Right atrium auricular region (tissue), 2 donors: Measurements from ENCODE around the gene DGKD. TPM values are rescaled to one million over a fixed set of nuclear protein-coding genes. Genes with fewer than 3 reads are reported as not detected.
"Not testable (repeated sequence)": the region's sequence is repeated elsewhere in the genome, so short reads cannot be mapped to it uniquely, and the experiment has no call there.

Experiments used
- DNase-seq: peaks from one replicate; pipeline ENCODE4 v3.0.0-alpha.2; 2019; ENCODE audit warnings: low spot score
- H3K27ac ChIP-seq, 2 donors: fragments of 200-600 bp; sonication (generic); 1 replicate in 1 of 2; 2 replicates in 1 of 2; pipeline ENCODE4 v1.5.1; 2016 to 2019
- H3K27me3 ChIP-seq, 2 donors: fragments of 200-600 bp; sonication (generic); one replicate each; pipeline versions ENCODE4 v1.5.1 to v1.6.0; 2017 to 2019
- H3K36me3 ChIP-seq: fragments of 200-600 bp; sonication (generic); one replicate; pipeline ENCODE4 v1.5.1; 2016
- H3K4me1 ChIP-seq, 2 donors: fragments of 200-600 bp; sonication (generic); one replicate each; pipeline versions ENCODE4 v1.5.1 to v1.6.0; 2017 to 2019
- H3K4me3 ChIP-seq, 2 donors: fragments of 200-600 bp; sonication (generic); 1 replicate in 1 of 2; 2 replicates in 1 of 2; pipeline ENCODE4 v1.5.1; 2017 to 2019; ENCODE audit warnings: mild to moderate bottlenecking in 1 of 2, moderate library complexity in 1 of 2
- H3K9me3 ChIP-seq, 2 donors: fragments of 200-600 bp; sonication (generic); one replicate each; pipeline ENCODE4 v1.5.1; 2019
- total RNA-seq, 2 donors: library from RNA; depleted of rRNA; stranded (reverse); fragments of >200 nt; gene quantifications; one replicate each; pipeline ENCODE4 v1.1.0, GENCODE V29; 2016
- TF ChIP-seq, protein P1 (sequence below), 2 donors: fragments of 200-600 bp; sonication (generic); IDR thresholded peaks; one replicate each; pipeline ENCODE4 v1.5.1; 2019; ENCODE audit warnings: antibody characterized with exemption in 2 of 2

DGKD gene
- total RNA-seq, 2 donors from 2014 or later: 18.4 to 40.1 TPM

DNA sequence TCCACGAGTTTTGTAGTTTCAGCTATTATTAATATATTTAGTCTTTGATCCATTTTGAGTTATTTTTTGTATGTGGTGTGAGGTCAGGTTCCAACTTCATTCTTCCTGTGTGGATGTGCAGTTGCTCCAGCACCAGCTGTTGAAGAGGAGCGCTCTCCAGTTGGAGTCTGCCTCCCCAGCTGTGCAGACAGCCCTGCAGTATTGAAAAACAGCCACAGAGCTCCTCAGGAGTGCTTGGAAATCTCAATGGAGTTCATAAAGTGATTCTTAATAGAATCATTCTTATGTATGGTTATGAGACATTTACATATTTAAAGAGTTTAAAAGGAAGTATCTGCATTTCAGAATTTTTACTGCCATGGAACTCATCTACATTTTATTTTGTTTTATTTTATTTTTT lies 17.3 kb downstream of the DGKD start:
- H3K9me3 ChIP-seq: no peaks in the 10 kb centered on the region
- no peaks in the 10 kb centered on the region for H3K36me3 ChIP-seq
- H3K27me3 ChIP-seq: no peaks in the 10 kb centered on the region
- no peak overlapping the region for H3K4me3 ChIP-seq
- DNase-seq: no peak
- TF ChIP-seq, protein P1, sequence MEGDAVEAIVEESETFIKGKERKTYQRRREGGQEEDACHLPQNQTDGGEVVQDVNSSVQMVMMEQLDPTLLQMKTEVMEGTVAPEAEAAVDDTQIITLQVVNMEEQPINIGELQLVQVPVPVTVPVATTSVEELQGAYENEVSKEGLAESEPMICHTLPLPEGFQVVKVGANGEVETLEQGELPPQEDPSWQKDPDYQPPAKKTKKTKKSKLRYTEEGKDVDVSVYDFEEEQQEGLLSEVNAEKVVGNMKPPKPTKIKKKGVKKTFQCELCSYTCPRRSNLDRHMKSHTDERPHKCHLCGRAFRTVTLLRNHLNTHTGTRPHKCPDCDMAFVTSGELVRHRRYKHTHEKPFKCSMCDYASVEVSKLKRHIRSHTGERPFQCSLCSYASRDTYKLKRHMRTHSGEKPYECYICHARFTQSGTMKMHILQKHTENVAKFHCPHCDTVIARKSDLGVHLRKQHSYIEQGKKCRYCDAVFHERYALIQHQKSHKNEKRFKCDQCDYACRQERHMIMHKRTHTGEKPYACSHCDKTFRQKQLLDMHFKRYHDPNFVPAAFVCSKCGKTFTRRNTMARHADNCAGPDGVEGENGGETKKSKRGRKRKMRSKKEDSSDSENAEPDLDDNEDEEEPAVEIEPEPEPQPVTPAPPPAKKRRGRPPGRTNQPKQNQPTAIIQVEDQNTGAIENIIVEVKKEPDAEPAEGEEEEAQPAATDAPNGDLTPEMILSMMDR (IDR thresholded peaks at IDR 0.05): no peak
- H3K4me1 ChIP-seq: no peaks in the 10 kb centered on the region
- no peak overlapping the region for H3K27ac ChIP-seq

DNA sequence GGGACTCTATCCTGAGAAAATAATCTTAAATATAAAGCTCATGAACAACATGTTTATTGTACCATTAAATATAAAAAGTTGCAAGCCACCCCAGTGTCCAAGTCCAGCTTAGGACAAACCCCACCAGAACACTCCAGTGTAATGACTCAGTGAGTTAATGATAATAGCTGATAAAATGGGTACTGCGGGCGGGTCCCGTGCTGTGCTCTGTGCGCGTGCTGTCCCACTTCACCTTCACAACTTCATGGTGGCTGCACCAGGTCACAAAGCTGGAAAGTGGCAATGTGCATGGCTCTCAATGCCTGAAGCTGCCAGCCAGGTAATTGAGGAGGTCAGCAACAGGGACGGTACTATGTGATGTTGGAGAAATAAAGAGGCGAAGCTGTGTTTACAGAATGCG lies 18.6 kb downstream of the DGKD start:
- Histone ChIP-seq H3K27ac (no peak overlapping the region), H3K36me3 (no peaks in the 10 kb centered on the region), H3K27me3 (no peaks in the 10 kb centered on the region), H3K4me3 (no peak overlapping the region), H3K4me1 (no peaks in the 10 kb centered on the region), H3K9me3 (no peaks in the 10 kb centered on the region)
- TF ChIP-seq, protein P1 (IDR thresholded peaks at IDR 0.05): no peak
- DNase-seq: no peak

DNA sequence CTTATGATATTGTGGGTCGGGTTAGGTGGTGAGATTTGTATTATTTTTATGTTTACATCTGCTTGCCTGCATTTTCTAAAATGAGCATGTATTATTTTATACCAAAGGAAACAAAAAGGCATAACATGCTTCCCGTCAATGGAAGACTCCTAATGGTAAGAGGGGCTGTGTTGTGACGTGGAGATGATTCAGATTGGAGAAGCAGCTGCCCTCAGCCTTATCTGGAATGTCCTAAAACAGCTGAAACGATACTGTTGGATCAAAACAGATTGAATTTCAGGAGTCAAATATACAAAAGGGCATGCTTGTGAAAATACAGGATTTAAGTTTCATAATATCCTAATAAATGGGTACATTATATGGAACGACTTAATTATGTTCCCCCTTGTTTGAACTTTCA lies 19.0 kb downstream of the DGKD start:
- Histone ChIP-seq H3K36me3 (no peaks in the 10 kb centered on the region), H3K27ac (no peak overlapping the region), H3K4me1 (no peaks in the 10 kb centered on the region), H3K9me3 (no peaks in the 10 kb centered on the region), H3K27me3 (no peaks in the 10 kb centered on the region), H3K4me3 (no peak overlapping the region)
- DNase-seq: no peak
- TF ChIP-seq, protein P1 (IDR thresholded peaks at IDR 0.05): no peak

DNA sequence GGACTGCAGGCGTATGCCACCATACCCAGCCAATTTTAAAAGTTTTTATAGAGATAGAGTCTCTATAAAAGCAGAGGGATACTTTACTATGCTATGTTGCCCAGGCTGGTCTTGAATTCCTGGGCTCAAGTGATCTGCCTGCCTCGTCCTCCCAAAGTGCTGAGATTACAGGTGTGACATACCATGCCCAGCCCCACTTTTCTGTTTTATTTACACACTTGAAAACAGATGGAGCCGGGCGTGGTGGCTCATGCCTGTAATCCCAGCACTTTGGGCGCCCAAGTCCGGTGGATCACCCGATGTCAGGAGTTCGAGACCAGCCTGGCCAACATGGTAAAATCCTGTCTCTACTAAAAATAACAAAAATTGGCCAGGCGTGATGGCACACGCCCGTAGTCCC lies 20.5 kb downstream of the DGKD start:
- H3K27me3 ChIP-seq, DNase-seq, H3K27ac ChIP-seq, H3K9me3 ChIP-seq, H3K4me3 ChIP-seq, H3K4me1 ChIP-seq, H3K36me3 ChIP-seq: not testable (repeated sequence)

DNA sequence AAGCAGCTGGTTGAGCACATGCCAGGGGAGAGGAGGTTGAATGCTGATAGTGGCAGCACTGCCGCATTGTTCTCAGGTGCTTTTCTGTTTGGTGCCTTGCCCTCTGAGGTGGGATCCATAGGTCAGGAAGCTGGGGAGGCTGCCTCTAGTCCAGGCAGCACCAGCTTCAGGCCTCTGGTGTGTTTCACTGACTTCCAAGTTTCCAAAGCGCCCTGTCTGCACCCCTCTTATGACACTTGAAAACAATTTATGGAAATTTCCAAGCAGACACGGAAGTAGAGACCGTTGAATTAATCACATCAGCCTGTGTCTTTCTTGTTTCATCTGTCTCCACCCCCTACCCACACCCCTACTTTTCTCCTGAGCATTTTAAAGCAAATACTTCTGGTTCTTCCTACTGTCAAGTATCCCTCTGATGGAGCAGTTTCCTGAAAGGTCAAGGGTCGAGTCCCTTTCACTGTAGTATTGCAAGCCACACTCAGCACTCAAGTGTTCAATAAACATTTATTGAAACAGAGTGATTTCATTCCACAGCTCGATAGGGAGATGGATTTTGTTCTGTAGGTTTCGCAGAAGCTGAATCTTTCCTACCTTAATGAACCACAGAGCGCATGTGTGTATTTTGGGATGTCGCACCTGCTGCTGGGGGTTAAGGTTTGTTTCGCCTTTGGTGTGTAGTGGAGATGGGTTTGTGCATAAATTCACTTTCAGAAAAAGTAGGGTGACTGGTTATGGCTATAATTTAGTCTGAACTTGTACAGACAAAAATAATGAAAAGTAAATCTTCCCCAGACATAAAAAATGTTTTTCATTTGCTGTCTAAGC lies 21.4 kb downstream of the DGKD start:
- no peak overlapping the region for H3K27ac ChIP-seq
- H3K36me3 ChIP-seq: no peaks in the 10 kb centered on the region
- no peak for DNase-seq
- TF ChIP-seq, protein P1 (IDR thresholded peaks at IDR 0.05): no peak
- no peak overlapping the region for H3K4me3 ChIP-seq
- H3K27me3 ChIP-seq: no peaks in the 10 kb centered on the region
- no peaks in the 10 kb centered on the region for H3K9me3 ChIP-seq
- no peaks in the 10 kb centered on the region for H3K4me1 ChIP-seq

DNA sequence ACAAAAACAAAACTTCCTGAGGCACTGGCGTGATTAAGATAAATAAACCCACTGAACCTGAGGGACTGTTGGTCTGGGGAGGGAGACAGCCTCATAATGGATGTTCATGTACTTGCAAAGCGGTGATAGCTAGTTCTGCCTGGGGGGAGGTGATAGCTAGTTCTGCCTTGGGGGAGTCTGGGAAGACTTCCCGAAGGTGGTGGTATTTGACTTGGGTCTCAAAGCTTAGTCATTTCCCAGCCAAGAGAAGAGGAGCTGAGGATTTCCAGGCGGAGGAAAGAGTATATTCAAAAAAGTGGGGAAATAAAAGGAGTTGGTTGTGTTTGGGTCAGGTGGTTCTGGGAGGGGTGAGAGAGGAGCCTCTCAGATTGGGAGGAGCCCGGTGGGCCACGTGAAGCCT lies 24.7 kb downstream of the DGKD start:
- Histone ChIP-seq H3K27ac (no peak overlapping the region), H3K36me3 (no peaks in the 10 kb centered on the region), H3K27me3 (no peaks in the 10 kb centered on the region), H3K4me3 (no peak overlapping the region), H3K4me1 (no peaks in the 10 kb centered on the region), H3K9me3 (no peaks in the 10 kb centered on the region)
- DNase-seq: no peak
- TF ChIP-seq, protein P1 (IDR thresholded peaks at IDR 0.05): no peak
